Stimulated activated CD8-positive, alpha-beta memory T cell treated with anti-CD3 and anti-CD28 coated beads, Interleukin-15, amount 100 ng/mL, for 24 hours (primary cell): ENCODE measurements around the gene PPP1R7.
"Not testable (repeated sequence)": the region's sequence is repeated elsewhere in the genome, so short reads cannot be mapped to it uniquely, and the experiment has no call there.

Experiments
- DNase-seq: peaks from one replicate; pipeline ENCODE4 v3.0.0-alpha.2; 2020; ENCODE audit warnings: low read depth

PPP1R7 gene, protein sequence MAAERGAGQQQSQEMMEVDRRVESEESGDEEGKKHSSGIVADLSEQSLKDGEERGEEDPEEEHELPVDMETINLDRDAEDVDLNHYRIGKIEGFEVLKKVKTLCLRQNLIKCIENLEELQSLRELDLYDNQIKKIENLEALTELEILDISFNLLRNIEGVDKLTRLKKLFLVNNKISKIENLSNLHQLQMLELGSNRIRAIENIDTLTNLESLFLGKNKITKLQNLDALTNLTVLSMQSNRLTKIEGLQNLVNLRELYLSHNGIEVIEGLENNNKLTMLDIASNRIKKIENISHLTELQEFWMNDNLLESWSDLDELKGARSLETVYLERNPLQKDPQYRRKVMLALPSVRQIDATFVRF

DNA sequence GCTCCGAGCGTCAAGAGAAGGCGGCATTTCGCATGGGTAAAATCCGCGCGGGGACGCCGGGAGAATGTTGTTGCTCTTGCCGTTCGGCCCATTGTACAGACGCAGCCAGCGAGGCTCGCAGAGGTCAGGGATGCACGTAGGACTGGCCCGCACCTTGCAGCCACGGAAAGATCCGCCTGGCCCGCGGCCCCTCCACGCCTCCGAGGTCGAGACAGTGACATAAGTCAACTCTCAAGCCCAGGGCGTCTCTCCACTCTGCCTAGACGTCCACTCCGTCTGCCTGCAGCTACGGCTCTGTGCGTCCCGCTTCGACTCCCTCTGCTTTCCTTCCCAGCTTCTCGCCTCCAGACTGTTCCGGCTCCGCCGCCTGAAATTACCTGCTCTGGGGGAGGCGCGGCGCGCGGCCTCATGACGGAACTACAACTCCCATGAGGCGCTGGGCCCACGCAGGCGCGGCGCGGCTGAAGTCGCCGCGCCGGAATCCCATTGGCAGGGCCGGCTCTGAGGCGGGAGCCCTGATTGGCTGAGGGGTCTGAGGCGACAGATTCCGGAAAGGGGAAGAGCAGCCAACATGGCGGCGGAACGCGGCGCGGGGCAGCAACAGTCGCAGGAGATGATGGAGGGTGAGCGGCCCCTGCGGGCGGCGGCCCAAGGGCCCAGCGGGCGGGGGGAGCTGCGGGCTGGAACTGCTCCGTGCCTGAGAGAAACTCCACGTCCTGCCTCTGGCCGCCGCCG is at the start of gene PPP1R7:
PPP1R7 (plus strand) TSS at position 543 of the 735 bp plus-strand sequence; CDS start at position 572, 29 bp downstream.
- peak; percentile 90 for DNase-seq

DNA sequence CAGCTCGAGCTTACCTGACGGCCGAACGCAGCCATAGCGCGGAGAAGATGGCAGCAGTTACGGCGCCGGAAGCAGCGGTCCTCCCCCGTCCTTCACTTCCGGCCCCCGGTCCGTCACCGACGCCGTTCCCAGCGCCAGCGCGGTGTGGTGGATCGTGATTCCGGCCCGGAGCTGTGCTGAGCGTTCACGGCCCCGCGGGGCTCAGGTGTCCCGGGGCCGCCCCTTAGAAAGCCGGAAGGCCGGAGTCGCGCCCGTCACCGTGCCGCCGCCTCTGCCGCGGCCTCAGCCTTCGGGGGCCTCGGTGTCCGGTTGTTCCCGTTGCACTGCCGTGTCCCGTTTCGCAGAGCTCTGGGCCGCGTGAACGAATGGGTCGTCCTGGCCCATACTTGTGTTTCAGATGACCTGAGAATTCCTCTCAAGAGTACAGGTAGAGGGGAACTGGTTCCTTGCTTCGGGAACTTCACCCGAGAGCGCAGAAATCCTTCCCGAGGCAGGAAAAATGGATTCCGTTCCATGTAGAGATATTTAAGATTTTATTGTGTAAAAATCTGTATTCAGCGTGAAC is 47.9 kb upstream of the PPP1R7 start, which contains the start of gene MTERF4:
MTERF4 (minus strand) TSS at position 49 of the 565 bp plus-strand sequence; CDS start at position 35, 14 bp downstream.
- peak; percentile 78 for DNase-seq

DNA sequence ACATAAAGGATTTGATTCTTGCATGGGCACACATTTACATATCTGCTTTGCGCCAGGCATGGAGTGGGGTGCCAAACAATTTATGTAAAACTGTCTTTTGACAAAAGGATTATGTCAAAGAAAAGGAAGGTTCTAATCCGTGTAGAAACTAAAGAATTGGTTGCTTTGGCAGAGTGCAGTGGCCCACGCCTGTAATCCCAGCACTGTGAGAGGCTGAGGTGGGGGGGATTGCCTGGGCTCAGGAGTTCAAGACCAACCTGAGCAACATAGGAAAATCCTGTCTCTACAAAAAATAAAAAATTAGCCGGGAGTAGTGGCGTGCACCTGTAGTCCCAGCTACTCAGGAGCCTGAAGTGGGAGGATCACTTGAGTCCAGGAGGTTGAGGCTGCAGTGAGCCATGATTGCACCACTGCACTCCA is 47.1 kb upstream of the PPP1R7 start:
- DNase-seq, result no peak

DNA sequence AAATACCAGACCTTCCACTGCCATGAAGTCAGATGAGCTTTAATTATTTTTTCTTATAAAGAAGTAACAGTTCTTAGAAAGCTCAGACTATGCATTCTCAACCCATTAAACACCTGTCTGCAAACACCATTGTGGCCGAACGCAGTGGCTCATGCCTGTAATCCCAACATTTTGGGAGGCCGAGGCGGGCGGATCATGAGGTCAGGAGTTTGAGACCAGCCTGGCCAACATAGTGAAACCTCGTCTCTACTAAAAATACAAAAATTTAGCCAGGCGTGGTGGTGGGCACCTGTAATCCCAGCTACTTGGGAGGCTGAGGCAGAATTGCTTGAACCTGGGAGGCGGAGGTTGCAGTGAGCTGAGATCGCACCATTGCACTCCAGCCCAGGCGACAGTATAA is 45.7 kb upstream of the PPP1R7 start:
- DNase-seq, result not testable (repeated sequence)

DNA sequence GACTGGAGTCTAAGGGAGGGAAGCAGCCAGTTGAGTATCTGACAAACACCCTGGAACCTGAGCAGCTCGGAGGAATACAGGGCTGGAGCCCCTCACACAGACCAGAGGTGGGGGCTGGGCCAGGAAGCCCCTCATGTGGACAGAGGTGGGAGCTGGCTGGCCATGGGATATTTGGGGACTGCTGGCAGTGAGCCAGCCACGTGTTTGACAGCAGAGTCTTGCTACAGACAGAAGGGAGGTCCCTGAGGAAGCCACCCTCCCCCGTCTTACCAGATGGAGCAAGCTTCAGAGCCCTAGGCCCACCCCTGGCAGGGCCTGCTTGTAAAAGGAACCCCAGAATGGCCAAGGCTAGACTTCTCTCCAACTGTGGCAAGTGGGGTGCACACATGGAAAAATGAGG is 44.6 kb upstream of the PPP1R7 start:
- no peak for DNase-seq

DNA sequence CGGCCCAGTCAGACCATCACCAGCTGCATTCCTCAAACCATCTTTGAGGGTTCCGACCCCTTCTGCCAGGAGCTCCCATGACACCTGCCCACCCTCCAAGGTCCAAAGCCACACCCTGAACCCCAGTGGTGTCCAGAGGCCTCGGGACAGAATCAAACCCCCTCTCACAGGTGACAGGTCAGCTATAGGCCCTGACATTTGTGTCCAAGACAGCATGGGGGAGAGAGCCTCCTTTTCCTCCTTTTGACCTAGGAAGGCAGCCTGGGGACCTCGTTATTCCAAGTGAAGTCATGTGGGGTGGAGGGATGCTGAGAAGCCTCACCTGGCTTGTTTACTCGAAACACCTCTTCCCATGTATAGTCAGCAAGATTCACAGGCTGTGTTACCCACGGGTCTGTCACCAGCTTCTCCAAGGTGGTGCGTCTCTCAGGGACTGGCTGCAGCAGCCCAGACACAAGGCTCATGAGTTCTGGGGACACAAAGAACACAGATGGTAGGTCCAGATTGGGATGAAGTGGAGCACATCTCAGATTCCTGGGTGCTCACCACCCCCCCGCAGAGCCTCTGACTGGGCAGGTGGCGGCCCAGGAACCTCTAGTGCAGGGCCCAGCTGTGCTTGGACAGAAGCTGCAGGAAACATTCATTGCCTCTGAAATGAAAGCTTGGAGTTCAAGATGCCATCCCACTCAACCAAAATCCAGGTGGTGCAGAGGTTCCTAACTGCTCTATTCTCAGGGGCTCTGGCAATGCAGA is 43.1 kb upstream of the PPP1R7 start:
- DNase-seq, result no peak

DNA sequence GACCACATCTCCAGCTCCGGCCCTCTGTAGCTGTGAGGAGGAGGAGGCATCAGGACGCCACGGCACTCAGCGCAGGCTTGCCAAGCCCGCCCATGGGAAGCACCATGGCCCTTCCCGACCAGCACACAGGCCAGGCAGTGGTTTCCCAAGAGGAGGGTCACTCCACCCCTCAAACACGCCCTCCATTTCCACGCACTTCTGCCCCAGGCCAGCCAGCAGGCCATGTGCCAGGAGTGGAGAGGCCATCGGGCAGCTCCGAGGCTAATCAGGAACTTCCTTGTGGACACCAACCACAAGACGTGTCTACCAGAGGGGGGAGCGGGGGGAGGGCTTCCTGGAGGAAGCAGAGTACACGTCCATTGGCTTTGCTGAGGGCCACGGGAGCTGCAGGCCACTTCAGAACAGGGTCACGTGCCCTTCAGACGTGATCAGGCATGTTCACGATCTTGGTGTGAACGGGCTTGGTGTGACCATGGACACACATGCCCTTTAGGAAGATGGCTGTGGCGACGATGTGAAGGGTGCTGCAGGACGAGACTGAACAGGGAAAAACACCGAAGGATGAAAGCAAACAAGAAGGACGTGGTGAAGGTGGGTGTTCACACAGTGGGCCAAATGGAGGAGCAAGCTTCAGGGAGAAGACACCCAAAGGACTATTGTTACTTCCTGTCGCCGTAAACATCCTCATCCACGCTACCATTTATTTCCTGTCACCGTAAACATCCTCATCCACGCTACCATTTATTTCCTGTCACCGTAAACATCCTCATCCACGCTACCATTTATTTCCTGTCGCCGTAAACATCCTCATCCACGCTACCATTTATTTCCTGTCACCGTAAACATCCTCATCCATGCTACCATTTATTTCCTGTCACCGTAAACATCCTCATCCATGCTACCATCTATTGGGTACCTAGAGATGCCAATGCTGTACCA is 41.7 kb upstream of the PPP1R7 start:
- DNase-seq, result no peak

DNA sequence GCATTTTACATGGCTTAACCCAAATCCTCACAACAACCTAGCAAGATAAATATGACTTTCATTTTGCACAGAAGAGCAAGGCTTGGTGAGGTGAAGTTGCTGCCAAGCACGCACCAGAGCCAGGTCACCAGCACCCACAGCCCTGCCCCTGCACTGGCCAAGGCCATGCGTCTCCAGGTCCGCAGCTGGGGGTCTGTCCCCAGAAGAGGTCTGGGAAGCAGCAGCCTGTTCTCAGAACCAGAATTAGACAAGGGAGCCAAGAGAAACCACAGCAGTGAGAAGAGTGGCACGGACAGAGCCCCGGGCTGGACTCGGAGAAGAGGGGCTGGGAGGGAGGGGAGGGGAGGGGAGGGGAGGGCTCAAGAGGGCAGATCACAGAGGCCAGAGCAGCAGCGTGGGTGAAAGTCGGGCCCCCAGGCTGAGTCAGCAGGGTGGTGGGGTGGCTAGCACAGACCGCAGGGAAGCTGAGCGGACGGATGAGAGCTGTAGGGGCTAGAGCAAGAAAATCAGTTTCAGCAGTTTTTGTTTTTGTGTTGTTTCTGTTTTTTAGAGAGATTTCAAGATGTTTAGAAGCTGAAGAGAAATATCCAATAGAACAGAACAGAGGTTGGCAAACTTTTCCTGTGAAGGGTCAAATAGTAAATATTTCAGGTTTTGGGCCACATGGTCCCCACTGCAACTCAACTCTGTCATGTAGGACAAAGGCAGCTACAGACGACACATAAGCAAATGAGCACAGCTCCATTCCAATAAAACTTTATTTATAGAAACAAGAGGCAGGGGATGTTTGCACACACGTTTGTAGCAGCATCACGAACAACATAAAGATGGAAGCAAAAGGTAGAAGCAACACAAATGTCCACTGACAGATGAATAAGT is 40.8 kb upstream of the PPP1R7 start:
- DNase-seq, result no peak

DNA sequence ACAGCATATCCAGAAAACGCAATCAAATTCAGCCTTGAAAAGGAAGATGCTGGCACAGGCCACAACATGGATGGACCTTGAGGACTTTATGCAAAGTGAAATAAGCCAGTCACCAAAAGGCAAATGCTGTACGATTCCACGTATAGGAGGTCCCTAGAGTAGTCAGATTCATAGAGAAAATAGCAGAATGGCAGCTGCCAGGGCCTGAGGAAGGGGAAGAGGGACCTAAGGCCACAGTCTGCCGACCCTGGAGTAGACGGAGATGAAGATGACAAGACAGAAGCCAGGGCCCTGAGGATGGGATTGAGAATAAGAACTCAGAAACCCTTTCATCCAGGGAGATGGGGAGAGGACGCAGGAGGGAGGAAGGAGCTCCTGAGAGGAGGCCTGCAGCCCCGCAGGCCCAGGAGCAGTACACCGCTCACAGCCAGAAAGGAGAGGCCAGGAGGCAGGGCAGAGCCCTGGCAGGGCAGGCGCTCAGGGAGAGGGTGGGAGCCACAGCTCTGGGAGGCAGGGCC is 40.1 kb upstream of the PPP1R7 start:
- DNase-seq, result no peak

DNA sequence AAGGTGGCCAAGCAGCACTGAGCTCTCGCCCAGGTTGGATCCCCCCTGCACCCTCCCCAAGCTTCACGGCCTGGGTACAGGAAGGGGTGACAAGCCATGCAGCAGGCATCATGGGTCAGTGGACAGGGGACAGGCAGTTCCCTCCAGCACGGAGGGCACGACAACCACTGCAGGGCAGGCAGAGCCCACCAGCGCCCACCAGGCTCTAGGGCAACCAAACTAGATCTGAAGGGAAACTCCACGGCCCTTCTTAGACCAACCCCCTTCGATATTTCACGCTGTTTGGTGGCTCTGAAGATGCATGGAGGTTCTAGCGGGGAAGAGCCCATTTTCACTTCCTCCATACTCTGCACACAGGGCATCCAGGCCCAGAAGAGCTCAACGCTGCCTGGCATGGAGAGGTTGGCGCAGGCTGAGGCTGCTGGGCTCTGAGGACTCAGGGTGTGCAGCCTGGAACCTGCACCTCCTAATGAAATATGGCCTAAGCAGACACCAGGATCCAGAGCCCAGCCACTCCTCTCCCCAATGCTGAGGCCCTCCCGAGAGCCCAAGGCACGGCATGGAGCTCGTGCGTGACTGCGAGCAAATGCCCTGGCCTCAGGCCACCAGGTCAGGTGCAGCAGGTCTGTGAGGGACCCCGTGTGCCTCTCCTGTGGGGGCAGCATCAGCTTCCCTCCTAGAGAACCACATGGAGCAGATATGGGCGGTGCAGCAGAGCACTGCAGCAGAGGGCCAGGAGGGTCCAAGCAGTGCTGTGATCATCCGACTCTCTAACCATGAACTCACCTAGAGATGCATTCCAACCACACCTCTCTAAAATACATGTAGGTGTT is 39.4 kb upstream of the PPP1R7 start:
- no peak for DNase-seq

DNA sequence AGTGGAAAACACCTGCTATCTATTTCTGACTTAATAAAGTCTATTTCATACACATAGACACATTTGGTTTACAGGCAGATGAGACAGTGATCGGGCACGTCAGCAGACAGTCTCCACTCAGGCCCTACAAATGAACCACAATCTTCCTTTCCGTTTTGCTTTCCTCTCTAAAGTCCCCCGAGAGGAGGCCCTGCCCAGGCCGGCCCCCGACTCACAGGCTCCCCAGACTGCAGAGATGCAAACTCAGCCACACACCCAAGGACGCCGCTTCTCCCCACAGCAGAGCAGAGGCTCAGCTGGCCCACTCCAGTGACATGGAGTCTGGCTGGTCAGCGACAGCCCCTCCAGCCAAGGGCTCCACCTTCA is 38.8 kb upstream of the PPP1R7 start:
- no peak for DNase-seq

DNA sequence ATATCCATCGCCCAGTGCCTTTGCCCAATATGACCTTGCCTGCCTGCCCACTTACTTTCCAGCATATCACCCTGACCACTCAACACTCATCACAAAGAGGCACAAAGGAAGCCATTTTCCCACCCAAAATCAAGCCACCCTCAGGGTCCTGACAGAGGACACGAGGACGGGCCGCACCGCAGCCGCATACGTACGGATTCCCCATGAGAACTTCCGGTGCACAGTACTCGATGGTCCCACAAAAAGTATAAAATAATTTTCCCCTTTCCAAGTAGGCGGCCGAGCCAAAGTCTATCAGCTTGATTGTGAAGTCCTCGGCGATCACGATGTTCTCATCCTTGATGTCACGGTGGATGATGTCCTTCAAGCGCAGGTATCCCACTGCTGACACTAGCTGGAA is 38.2 kb upstream of the PPP1R7 start:
- no peak for DNase-seq

DNA sequence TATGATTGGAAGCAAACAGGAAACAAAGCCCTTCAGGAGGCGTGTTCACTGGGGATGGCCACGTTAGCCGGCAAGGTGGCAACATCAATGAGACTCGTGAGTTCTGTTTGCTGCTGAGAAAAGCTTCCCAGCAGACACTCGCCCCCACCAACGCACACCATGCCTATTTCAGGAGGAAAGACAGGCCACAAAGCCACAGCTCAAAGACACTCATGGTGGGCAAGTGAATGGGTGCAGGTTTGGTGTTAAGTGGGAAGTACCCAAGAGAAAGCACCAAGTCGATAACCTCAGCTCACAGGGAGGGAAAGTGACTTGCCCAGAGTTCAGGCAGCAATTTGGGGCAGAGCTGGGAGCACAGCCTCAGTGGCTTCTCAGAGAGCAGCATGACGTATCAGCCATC is 37.7 kb upstream of the PPP1R7 start:
- no peak for DNase-seq

DNA sequence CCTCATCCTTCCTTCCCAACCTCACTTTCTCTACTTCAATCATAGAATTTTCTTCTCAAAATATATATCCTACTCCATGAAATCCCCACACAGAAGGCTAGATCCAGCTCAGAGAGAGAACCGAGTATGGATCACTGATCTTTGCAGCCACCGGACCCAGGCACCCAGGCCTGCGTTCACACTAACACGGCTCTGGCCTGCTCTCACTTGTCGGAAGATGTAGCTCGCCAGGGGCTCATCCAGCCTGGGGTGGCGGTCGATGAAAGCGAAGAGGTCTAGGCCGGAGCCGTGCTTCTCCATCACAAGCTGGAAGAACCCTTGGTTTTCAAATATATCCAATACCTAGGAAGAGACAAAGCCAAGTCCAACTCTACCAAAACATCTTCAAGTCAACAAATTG is 35.4 kb upstream of the PPP1R7 start:
- DNase-seq, result no peak

DNA sequence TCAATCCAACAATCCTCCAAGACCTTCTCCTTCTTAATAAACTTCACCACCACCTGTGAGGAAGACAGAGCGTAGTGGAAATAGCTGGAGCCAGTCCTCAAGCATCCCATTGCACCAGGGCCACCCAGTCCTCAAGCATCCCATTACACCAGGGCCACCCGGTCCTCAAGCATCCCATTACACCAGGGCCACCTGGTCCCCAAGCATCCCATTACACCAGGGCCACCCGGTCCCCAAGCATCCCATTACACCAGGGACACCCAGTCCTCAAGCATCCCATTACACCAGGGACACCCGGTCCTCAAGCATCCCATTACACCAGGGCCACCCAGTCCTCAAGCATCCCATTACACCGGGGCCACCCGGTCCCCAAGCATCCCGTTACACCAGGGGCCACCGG is 34.9 kb upstream of the PPP1R7 start:
- no peak for DNase-seq

DNA sequence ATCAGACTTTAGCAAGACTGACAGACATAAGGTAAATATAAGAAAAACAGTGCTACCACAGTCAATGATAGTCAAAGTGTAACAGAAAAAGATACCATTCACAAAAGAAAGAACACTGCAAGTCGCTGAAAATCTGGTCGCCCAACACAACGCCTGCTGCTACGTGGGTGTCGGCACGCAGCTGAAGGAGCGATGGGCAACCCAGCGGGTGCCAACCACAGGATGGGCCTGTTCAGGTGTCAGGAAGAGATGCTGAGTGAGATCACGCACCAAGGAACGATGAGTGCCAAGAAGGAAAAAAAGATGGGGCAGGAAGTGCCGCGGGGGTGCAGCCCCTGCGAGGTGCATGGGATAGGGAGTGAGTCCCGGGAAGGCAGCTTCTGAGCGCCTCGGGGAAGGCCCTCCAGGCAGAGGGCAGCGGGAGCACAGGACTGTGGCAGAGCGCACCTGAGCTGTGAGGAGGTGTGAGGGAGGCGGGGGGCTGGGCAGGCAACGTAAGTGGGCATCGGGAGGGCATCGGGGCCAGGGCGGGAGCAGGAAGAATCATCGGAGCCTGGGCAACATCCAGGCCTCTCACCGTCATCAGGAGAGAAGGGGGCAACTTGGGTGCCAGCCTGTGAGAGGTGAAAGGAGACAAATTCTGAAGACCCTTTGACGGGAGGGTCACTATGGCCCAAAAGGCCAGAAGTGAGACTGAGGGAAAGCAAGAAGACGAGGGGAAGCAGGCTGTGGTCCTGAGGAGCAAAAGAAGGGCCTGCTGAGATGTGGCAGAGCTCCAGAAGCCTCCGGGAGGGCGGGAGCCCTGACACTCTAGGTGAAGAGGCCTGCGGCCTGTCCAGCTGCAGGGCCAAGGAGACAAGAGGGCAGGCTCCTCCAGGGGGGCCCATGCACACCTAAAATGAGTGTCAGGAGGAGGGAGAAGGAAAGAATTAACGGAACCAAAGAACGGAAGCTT is 33.4 kb upstream of the PPP1R7 start:
- no peak for DNase-seq

DNA sequence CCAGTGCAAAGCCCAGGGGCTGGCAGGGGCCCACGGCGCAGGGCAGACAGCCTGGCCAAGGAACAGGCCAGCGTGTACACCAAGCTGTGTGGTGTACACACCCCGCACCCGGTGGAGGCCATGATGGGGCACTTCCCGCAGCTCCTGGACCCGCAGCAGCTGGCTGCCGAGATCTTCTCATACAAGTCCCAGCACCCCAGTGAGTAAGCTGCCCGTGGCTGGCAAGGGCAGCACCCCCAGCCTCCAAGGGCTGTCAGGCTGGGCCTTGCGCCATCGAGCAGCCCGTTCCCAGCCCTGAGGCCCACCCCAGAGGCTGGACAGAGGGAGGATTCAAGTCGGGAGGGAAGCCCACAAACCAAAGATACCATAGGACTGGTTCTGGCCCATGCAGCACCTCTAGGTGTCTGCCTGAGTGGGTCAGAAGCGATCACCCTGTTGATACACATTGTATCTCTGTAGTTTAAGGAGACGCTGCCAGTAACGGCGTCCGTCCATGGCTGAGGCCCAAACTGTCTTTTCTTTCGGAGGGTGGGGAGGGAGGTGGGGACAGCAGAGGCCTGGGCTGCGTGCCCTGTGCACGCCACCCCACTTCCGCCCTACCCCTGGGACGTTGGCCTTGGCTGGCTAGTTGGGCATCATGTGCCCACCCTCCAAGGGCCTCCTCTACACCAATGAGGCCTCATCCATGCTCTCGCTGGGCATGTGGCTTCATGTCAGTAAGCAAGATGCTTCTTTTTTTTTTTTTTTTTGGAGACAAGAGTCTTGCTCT is 31.3 kb upstream of the PPP1R7 start:
- DNase-seq, result no peak
